Measurements from ENCODE around the gene CCNE1.
A peak's percentile ranks its signal among the peaks of the same experiment; 100 is the strongest.
"Not testable (repeated sequence)": the region's sequence is repeated elsewhere in the genome, so short reads cannot be mapped to it uniquely, and the experiment has no call there.

The CCNE1 gene

DNA sequence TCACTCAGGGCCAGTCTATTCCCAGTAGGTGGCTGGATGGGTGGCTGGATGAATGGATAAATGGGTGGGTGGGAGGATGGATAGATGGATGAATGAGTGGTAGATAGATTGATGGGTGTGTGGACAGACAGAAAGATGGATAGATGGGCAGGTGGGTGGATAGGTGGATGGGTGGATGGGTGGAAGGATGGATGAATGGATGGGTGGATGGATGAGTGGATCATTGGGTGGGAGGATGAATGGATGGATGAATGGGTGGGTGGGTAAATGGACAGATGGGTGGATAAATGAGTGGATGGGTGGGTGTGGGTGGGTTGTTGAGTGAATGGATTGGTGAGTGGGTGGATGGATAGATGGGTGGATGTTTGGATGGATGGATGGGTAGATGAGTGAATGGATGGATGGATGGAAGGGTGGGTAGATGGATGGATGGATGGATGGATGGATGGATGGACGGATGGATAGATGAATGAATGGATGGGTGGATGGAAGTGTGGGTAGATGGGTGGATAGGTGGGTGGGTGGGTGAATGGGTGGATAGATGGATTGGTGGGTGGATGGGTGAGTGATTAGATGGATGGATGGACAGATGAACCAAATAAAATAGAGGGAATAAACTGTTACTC, 27.1 kb upstream of the CCNE1 start:
- no peak for TF ChIP-seq POLR2A (IDR thresholded peaks at IDR 0.05; ENCODE audit: low read depth, low read length)
- no peak for TF ChIP-seq SPI1 (IDR thresholded peaks at IDR 0.05; ENCODE audit: low read depth, low read length)
- TF ChIP-seq TAF1 (IDR thresholded peaks at IDR 0.05; ENCODE audit: low read depth, low read length), result no peak
- TF ChIP-seq PAX5 (IDR thresholded peaks at IDR 0.05; ENCODE audit: insufficient read depth, low read length, severe bottlenecking), result no peak
- TF ChIP-seq POU2F2 (IDR thresholded peaks at IDR 0.05; ENCODE audit: low read depth, low read length), result no peak
- no peak for TF ChIP-seq POLR2AphosphoS5 (IDR thresholded peaks at IDR 0.05; ENCODE audit: low read depth, low read length)
- no peak for FAIRE-seq

DNA sequence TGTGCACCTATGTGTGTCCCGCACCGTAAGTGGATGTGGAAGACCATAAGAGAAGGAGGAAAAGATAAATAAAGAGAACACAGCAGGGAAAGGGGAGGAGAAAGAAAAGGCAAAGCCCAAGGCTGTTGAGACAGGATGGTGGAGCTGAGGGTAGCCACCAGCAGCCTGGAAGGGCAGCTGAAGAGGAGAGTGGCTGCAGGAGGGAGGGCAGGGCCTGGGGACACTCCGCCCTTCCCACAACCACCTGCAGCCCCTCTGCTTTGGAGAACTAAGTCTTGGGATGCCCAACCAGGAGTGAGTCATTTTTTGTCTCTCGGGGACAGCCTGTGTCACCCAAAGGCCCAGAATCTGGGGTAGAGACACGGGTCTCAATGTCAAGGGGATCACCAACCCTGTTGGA, 26.4 kb upstream of the CCNE1 start:
- no peak for DNase-seq (ENCODE audit: insufficient read length, low spot score)
- FAIRE-seq, result no peak
- TF ChIP-seq POU2F2 (IDR thresholded peaks at IDR 0.05; ENCODE audit: low read depth, low read length), result no peak
- no peak for TF ChIP-seq PAX5 (IDR thresholded peaks at IDR 0.05; ENCODE audit: insufficient read depth, low read length, severe bottlenecking)
- TF ChIP-seq TAF1 (IDR thresholded peaks at IDR 0.05; ENCODE audit: low read depth, low read length), result no peak
- TF ChIP-seq POLR2AphosphoS5 (IDR thresholded peaks at IDR 0.05; ENCODE audit: low read depth, low read length), result no peak
- TF ChIP-seq SPI1 (IDR thresholded peaks at IDR 0.05; ENCODE audit: low read depth, low read length), result no peak

More for the DNA sequence above, 27.1 kb upstream of the CCNE1 start:
- DNase-seq (ENCODE audit: insufficient read length, low spot score), result no peak

DNA sequence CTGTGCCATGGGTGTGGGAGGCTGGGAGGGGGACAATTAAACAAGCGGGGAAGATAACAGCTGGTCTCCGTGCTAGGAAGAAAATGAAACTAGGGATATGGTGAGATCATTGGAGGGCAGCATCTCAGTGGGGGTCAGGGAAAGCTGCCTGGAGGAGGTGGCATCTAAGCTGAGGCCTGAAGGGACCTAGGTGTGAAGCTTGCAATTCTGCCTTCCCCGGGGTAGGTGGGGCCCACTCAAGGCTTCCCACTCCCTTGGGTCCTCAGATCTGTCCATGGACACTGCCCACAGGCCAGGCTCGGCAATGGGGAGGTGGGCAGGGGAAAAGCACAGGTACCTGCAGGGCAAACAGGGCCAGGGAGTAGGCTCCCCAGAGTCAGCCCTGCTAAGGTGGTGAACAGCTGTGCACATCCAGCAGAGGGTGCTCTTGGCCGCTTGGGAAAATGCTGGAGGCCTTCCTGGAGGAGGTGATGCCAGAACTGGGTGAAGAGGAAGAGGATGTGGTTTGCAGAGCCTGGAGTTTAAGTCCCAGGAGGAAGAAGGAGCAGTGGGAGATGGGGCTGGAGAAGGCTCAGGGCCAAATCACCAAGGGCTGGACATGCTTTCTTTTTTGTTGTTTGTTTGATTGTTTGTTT, 25.7 kb upstream of the CCNE1 start:
- FAIRE-seq (no peak), DNase-seq (ENCODE audit: insufficient read length, low spot score) (peak; percentile 52)
- TF ChIP-seq POU2F2 (IDR thresholded peaks at IDR 0.05; ENCODE audit: low read depth, low read length) (no peak), POLR2A (IDR thresholded peaks at IDR 0.05; ENCODE audit: low read depth, low read length) (no peak), PAX5 (IDR thresholded peaks at IDR 0.05; ENCODE audit: insufficient read depth, low read length, severe bottlenecking) (no peak), POLR2AphosphoS5 (IDR thresholded peaks at IDR 0.05; ENCODE audit: low read depth, low read length) (no peak), TAF1 (IDR thresholded peaks at IDR 0.05; ENCODE audit: low read depth, low read length) (no peak), SPI1 (IDR thresholded peaks at IDR 0.05; ENCODE audit: low read depth, low read length) (no peak)

DNA sequence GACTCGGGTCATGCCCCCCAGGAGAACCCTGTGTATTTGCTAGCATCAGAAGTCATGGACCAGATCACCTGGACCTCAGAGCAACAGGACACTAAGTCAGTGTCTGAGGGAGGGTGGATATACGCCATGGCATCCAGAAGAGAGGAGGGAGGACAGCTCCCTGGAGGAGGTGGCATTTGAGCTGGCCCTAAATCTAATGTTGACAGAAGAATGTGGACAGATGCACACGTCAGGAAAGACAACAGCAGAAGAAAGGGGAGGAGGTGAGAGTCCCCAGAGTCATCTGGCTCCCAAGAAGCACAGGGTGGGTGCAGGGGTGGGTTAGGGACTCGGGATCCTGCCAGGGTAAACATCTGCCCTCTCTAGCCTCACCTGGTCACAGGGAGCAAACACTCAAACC, 24.5 kb upstream of the CCNE1 start:
- no peak for FAIRE-seq
- no peak for TF ChIP-seq TAF1 (IDR thresholded peaks at IDR 0.05; ENCODE audit: low read depth, low read length)
- TF ChIP-seq SPI1 (IDR thresholded peaks at IDR 0.05; ENCODE audit: low read depth, low read length), result no peak
- no peak for TF ChIP-seq PAX5 (IDR thresholded peaks at IDR 0.05; ENCODE audit: insufficient read depth, low read length, severe bottlenecking)
- no peak for TF ChIP-seq POLR2A (IDR thresholded peaks at IDR 0.05; ENCODE audit: low read depth, low read length)
- TF ChIP-seq POLR2AphosphoS5 (IDR thresholded peaks at IDR 0.05; ENCODE audit: low read depth, low read length), result no peak
- no peak for TF ChIP-seq POU2F2 (IDR thresholded peaks at IDR 0.05; ENCODE audit: low read depth, low read length)
- no peak for DNase-seq (ENCODE audit: insufficient read length, low spot score)

DNA sequence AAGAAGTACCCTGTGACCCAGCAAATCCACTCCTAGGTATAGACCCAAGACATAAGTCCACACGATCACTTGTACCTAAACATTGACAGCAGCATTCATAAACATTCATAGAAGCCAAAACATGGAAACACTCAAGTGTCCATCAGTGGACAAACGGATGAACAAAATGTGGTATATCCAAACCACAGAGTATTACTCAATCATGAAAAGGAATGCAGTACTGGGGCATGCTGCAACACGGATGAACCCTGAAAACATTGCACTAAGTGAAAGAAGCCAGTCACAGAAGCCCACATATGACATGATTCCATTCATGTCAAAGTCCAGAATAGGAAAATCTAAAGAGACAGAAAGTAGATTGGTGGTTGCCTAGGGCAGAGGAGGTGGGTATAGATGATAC, 22.8 kb upstream of the CCNE1 start:
- TF ChIP-seq POLR2A (IDR thresholded peaks at IDR 0.05; ENCODE audit: low read depth, low read length) (no peak), POLR2AphosphoS5 (IDR thresholded peaks at IDR 0.05; ENCODE audit: low read depth, low read length) (no peak)
- FAIRE-seq (no peak), DNase-seq (ENCODE audit: insufficient read length, low spot score) (no peak)

DNA sequence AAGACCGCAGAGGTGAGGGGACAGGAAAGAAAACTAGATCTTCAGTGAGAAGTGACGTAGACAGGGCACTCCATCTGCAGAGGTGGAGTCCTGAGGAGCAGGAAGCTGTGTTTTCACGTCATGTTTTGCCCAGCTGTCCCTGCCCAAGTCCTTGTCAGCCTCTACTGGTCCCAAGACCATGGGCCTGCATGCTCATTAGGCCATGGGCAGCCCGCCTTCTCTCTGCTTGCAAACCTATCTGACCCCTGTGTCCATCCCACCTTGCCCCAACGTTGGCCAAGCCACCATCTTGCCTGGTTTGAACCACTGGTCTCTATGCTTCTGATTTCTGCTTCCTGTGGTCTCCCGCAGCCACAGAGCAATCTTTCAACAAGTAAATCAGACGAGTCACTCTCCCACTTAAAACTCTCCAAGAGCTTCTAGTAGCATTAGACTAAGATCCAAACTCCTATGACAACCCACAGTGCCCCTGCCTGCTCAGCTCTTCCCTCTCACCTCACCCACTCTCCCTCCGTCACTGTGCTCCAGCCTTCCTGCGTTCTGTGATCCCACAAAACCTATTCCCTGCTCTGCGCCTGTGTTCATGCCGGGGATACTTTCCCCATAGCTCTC, 18.6 kb upstream of the CCNE1 start:
- DNase-seq (ENCODE audit: insufficient read length, low spot score) (no peak), FAIRE-seq (no peak)
- TF ChIP-seq PAX5 (IDR thresholded peaks at IDR 0.05; ENCODE audit: insufficient read depth, low read length, severe bottlenecking) (no peak), POLR2A (IDR thresholded peaks at IDR 0.05; ENCODE audit: low read depth, low read length) (no peak), POLR2AphosphoS5 (IDR thresholded peaks at IDR 0.05; ENCODE audit: low read depth, low read length) (no peak)

DNA sequence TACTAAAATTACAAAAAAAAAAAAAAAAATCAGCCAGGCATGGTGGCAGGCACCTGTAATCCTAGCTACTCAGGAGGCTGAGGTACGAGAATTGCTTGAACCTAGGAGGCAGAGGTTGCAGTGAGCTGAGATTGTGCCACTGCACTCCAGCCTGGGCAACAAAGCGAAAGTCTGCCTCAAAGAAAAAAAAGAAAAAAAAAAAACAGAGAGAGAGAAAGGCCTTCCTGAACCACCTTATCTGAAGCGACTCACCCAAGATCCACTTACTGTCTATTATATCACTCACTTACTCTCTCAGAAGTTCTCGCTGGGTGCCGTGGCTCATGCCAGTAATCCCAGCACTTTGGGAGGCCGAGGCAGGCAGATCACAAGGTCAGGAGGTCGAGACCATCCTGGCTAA, 17.3 kb upstream of the CCNE1 start:
- DNase-seq (ENCODE audit: insufficient read length, low spot score); FAIRE-seq: not testable (repeated sequence)

DNA sequence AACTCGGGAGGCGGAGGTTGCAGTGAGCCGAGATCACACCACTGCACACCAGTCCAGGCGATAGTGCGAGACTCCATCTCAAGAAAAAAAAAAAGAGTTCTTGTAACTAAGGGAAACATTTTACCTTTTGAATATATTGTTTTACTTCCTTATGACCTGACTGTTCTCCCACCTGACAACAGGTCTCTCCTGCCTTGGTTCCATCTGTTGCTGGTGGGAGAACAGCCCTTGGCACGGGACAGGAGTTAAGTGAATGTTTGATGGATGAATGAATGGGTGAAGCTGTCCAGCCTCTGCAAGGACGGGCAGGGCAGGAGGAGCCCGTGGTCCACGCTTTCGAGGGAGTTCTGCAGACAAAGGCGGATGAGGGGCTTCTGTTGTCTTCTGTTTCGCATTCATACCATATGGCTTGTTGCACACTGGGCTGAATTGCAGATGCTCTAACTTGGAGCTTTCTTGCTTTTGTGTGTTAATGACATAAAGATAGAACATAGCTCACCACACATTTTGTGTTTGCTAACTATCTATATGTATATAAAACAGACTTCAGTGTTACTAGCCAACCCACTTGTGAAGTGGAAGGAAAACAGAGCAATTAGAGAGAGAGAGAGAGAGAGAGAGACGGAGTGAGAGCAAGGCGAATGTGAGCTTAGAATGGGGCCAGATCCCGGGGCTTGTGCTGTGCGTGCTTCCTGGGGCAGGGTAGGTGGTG, 16.2 kb upstream of the CCNE1 start:
- no peak for FAIRE-seq
- no peak for DNase-seq (ENCODE audit: insufficient read length, low spot score)
- TF ChIP-seq POU2F2 (IDR thresholded peaks at IDR 0.05; ENCODE audit: low read depth, low read length), result no peak
- TF ChIP-seq POLR2A (IDR thresholded peaks at IDR 0.05; ENCODE audit: low read depth, low read length), result no peak
- no peak for TF ChIP-seq POLR2AphosphoS5 (IDR thresholded peaks at IDR 0.05; ENCODE audit: low read depth, low read length)
- TF ChIP-seq TAF1 (IDR thresholded peaks at IDR 0.05; ENCODE audit: low read depth, low read length), result no peak
- TF ChIP-seq PAX5 (IDR thresholded peaks at IDR 0.05; ENCODE audit: insufficient read depth, low read length, severe bottlenecking), result no peak
- TF ChIP-seq SPI1 (IDR thresholded peaks at IDR 0.05; ENCODE audit: low read depth, low read length), result no peak

DNA sequence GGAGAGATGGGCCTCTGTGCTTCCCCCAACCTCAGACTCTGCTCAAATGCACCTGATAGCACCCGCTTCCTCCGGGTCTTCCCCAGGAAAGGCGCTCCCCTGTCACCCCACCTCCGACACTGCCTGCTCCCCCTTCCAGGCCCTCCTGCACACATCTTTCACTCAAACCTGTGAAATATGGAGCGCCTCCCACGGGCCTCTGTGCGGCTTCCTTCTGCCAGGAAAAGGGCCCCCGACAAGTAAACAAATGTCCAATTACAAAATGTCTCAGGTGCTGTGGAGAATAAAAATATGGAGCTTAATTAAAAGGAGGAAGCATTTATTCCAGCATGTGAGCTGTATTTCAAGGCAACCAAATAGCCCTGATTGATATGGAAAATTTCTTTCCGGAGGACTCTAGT, 15.6 kb upstream of the CCNE1 start:
- FAIRE-seq, result no peak
- DNase-seq (ENCODE audit: insufficient read length, low spot score), result no peak
- TF ChIP-seq TAF1 (IDR thresholded peaks at IDR 0.05; ENCODE audit: low read depth, low read length) (no peak), POLR2A (IDR thresholded peaks at IDR 0.05; ENCODE audit: low read depth, low read length) (no peak), POU2F2 (IDR thresholded peaks at IDR 0.05; ENCODE audit: low read depth, low read length) (no peak), PAX5 (IDR thresholded peaks at IDR 0.05; ENCODE audit: insufficient read depth, low read length, severe bottlenecking) (no peak), SPI1 (IDR thresholded peaks at IDR 0.05; ENCODE audit: low read depth, low read length) (no peak)

Measured in GM12891 (cell line).